DMS79 (cell line): ENCODE results near the gene AOC3.
"Not testable (repeated sequence)": the region's sequence is repeated elsewhere in the genome, so short reads cannot be mapped to it uniquely, and the experiment has no call there.

Experiments
- DNase-seq: peaks from one replicate; lab custom pipeline; 2025; lab: John Stamatoyannopoulos, UW

The AOC3 gene

DNA sequence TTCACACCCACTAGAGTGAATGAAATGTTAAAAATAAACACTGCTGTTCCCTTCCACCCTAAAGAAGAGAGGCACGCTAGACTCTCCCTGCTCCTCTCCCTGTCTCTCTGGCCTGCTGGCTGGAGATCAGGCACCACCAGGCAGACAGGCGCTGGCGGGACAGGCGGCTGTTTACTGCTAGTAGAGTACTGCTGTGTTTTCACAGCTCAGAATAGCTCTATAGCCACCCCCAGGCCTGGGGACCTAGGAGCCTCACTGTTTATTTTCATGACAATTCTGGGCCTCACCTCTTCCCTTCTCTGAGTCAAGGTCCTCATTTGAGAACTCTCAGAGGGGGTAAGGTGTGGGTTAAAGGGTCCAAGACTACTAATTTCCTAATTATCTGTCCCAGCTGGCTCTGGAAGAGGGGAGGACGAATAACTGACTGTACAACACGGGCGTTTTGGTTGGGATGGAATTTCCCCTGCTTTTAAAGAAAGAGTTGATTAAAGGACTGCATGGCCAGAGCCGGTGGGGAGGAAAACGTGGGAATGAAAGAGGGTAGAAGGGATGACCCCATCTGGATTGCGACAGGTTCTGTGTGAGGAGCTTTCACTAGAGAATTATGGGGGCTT is 40.6 kb downstream of the AOC3 start:
- DNase-seq = no peak

DNA sequence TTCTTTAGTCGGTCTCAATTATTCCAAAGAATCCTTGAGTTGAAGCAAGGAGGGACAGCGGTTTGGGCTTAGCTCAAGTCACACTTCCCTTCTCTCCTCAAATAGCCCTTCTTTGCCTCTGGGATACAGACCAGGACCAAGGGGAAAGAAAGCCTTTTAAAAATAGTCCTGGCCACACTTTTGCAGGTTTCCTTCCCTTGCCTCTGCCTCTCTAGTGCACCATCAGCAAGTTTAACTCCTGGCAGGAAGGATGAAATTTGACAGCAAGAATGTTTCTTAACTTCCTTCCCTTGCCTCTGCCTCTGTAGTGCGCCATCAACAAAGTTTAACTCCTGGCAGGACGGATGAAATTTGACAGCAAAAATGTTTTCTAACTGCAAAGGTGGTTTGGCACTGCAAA is 42.4 kb downstream of the AOC3 start:
- no peak for DNase-seq

DNA sequence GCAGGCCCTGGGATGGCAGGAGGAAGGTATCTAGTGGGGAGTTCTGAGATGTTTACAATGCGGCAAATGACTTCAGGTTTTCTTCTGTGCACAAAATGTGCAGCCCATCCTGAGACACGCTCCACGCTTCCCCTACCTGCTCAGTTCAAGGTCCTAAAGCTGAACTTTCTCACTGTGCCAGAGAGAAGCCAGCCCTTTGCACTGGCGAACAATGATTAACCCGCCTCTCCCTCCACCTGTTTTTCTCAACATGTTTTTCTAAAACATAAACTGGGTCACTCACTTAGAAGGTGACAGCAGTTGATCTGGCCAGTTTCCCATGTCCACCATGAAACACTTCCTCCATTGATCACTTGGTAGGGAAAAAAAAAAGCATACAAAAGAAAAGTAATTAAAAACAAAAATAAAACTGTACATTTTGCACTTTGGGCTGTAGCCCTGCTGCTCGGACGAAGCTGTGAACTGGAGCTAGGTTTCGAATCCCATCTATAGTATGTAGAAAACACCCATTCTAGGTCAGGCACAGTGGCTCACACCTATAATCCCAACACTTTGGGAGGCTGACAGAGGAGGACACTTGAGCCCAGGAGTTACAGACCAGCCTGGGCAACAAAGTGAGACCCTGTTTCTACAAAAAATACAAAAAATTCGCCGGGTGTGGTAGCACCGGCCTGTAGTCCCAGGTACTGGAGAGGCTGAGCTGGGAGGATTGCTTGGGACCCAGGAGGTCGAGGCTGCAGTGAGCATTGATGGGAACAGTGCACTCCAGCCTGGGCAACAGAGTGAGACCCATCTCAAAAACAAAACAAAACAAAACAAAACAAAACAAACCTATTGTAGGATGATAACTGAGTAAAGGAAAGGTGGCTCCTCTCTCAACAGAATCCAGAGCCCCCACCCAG is 43.5 kb downstream of the AOC3 start:
- DNase-seq = no peak

DNA sequence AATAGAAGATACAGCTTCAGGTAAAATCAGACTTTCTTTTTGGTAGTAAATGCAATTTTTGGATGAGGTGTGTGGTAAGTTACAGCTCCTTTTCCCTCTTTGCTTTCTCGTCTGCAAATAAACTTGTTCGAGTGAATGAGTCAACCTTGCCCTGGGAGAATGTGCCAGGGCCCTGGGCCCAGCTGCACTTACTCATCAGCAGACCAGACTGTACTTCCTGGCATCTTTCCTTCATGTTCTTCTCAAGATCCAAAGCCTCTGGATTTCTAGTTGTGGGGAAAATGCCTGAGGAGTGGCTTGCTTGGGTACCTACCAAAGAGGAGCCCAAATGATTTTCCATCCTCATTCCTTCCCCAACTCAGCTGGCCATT is 44.2 kb downstream of the AOC3 start:
- no peak for DNase-seq

DNA sequence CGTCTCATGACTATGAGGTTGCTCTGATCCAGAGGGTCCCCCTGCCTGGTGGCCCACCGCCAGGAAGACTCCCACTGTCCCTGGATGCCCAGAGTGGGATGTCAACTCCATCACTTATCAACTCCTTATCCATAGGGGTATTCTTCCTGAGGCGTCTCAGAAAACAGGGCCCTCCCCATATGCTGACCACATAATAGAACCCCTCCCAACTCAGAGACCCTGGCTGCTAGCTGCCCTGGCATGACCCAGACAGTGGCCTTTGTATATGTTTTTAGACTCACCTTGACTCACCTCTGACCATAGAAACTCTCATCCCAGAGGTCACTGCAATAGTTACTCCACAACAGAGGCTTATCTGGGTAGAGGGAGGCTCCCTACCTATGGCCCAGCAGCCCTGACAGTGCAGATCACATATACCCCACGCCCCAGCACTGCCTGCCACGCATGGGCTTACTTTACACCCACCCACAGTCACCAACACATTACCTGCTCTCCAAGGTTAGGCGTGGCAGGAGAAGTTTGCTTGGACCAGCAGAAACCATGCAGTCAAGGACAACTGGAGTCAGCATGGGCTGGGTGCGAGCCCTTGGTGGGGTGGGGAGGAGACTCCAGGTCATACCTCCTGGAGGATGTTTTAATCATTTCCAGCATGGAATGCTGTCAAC is 47.3 kb downstream of the AOC3 start:
- DNase-seq = no peak

DNA sequence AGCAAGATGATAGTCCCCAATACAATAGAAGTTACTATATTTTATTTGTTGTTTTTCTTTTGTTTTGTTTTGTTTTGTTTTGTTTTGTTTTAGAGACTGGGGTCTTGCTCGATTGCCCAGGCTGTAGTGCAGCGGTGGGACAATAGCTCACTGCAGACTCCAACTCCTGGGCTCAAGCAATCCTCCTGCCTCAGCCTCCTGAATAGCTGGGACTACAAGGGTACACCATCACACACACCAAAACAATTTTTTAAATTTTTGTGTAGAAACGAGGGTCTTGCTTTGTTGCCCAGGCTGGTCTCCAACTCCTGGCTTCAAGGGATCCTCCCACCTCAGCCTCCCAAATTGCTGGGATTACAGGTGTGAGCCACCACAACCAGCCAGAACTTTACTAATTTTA is 49.0 kb downstream of the AOC3 start:
- not testable (repeated sequence) for DNase-seq

DNA sequence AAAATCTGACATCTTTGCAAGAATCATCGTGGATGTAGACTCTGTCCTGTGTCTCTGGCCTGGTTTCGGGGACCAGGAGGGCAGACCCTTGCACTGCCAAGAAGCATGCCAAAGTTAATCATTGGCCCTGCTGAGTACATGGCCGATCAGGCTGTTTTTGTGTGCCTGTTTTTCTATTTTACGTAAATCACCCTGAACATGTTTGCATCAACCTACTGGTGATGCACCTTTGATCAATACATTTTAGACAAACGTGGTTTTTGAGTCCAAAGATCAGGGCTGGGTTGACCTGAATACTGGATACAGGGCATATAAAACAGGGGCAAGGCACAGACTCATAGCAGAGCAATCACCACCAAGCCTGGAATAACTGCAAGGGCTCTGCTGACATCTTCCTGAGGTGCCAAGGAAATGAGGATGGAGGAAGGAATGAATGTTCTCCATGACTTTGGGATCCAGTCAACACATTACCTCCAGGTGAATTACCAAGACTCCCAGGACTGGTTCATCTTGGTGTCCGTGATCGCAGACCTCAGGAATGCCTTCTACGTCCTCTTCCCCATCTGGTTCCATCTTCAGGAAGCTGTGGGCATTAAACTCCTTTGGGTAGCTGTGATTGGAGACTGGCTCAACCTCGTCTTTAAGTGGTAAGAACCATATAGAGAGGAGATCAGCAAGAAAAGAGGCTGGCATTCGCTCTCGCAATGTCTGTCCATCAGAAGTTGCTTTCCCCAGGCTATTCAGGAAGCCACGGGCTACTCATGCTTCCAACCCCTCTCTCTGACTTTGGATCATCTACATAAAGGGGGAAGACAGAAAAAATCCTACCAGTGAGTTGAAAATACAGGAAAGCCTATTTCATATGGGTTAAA is 49.7 kb downstream of the AOC3 start, which contains the start of gene G6PC1:
TSS of gene G6PC1 (plus strand) at position 340 of the 872 bp plus-strand sequence. CDS start at position 418, 78 bp downstream.
- DNase-seq = no peak

DNA sequence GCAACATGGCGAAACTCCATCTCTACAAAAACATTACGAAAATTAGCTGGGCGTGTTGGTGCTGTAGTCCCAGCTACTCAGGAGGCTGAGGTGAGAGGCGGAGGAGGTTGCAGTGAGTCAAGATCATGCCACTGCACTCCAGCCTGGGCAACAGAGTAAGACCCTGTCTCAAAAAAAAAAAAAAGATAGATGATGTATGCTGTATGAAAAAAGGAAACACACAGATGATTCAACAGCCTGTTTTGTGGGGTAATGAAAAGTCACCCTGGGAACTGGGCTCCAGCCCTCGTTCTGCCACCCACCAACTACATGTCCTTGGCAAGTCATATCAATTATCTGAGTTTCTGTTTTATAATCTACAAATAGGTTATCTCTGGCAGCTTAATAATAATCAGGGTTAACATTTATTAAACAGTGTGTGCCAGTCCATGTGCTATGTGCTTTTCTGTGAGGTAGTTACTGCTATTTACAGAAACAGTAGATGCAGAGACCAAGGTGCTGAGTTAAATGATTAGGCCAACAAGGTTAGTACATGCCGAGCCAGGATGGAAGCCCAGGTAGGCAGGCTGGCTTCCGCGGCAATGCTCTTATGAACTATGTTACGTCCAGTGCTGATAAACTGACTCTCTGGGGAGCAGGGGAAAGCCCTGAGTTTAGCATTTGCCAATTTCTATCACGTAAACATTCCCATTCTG is 50.7 kb downstream of the AOC3 start:
- DNase-seq = no peak

DNA sequence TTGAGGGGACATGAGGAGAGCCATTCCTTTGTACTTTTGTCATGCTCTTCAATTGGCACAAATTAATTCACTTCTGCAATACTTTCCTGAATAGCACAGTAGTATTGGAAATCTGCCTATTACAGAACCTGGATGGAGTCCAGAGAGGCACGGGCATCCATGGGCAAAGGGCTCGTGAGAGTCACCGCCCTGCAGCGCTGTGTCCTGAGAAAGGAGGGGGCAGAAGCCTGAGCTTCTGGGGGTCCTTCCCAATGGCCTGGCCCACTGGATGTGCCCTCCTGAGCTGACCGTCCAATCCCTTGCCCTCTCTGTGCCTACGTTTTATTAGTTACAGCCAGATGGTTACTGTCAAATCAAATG is 53.1 kb downstream of the AOC3 start:
- DNase-seq = no peak

DNA sequence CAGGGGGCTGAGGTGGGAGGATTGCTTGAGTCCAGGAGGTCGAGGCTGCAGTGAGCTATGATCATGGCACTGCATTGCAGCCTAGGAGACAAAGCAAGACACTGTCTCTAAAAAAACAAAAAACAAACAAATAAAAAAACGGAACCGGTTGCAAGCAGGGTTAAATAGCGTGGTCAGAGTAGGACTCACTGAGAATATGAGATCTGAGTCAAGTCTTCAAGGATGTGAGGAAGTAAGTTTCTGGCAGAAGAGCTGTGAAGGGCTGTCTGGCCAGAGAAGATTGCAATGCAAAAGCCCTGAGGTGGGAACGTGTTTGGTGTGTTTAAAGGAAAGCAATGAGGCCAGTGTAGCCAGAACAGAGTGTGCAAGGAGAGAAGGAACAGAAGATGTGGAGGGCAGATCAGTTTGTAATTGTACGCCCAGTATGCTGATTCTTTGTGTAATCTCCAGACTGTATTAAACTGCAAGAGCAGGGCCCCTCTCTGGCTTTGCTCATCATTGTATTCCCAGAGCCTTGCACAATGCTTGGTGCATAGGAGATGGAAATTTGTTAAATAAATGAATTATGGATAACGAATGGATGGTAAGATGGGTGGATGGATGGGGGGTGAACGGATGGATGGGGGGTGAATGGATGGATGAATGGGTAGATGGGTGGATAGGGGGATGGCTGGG is 55.9 kb downstream of the AOC3 start:
- no peak for DNase-seq
